WTC11 (cell line): ENCODE data around the gene ANGEL2.

Experiments used
- CTCF ChIP-seq: fragments of 200-600 bp; IDR thresholded peaks from 2 replicates; pipeline ENCODE4 v1.8.0; 2022; ENCODE audit warnings: antibody characterized with exemption
- FOXJ3 ChIP-seq: sonication (generic); formaldehyde crosslinking; IDR thresholded peaks from 2 replicates; pipeline ENCODE4 v1.9.0; 2021; ENCODE audit warnings: missing genetic modification reagents, mild to moderate bottlenecking, borderline replicate concordance
- JUN ChIP-seq: sonication (generic); formaldehyde crosslinking; IDR thresholded peaks from 2 replicates; pipeline ENCODE4 v1.8.0; 2023; ENCODE audit warnings: mild to moderate bottlenecking, missing genetic modification reagents
- TF ChIP-seq, protein P1 (sequence below): sonication (generic); formaldehyde crosslinking; IDR thresholded peaks from 2 replicates; pipeline ENCODE4 v1.8.1; 2023; ENCODE audit warnings: mild to moderate bottlenecking, missing genetic modification reagents, moderate library complexity

- TF ChIP-seq JUN (CRISPR knock-in tag) (no peak), CTCF (no peak), FOXJ3 (no peak)
- TF ChIP-seq, protein P1, sequence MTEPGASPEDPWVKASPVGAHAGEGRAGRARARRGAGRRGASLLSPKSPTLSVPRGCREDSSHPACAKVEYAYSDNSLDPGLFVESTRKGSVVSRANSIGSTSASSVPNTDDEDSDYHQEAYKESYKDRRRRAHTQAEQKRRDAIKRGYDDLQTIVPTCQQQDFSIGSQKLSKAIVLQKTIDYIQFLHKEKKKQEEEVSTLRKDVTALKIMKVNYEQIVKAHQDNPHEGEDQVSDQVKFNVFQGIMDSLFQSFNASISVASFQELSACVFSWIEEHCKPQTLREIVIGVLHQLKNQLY (CRISPR knock-in tag), result no peak
Measured at GRCh38 chr1:212981571-212982328, 33.9 kb downstream of the ANGEL2 start.
